HK-2 (cell line): Measurements from ENCODE around the gene RNF212.
"Not testable (repeated sequence)": the region's sequence is repeated elsewhere in the genome, so short reads cannot be mapped to it uniquely, and the experiment has no call there.

Experiments used
- DNase-seq: peaks from one replicate; pipeline ENCODE4 v3.0.0-alpha.2; 2018; ENCODE audit not compliant: unreplicated experiment

RNF212 gene

GRCh38 chr4:1113311-1114009 lies at the start of gene RNF212:
Gene RNF212 (minus strand): TSS chr4:1113564. CDS start chr4:1113464, 100 bp downstream.
- no peak for DNase-seq

- DNase-seq: no peak
These were observed 47.0 kb upstream of the RNF212 start for GRCh38 chr4:1160351-1160750.

GRCh38 chr4:1156069-1156468 lies 42.7 kb upstream of the RNF212 start:
- no peak for DNase-seq

DNA sequence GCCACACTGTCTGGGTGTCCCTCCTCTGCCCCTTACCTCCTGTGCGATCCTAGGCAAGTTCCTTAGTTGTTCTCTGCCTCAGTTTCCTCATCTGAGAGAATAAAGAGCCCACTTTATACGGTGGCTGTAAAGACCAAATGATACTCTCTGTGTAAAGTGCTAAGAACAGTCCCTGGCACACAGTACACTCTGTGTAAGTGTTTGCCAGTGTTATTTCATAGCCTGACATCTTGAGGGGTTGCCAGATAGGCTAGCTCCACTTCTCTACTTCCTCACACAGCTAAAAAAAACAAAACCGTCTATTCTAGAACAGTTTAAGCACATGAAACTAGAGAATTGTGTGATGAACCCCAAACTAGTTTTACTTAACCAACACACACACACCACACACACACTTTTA lies 42.0 kb upstream of the RNF212 start:
- DNase-seq: no peak

GRCh38 chr4:1154523-1155182 lies 41.3 kb upstream of the RNF212 start:
- DNase-seq: no peak

DNA sequence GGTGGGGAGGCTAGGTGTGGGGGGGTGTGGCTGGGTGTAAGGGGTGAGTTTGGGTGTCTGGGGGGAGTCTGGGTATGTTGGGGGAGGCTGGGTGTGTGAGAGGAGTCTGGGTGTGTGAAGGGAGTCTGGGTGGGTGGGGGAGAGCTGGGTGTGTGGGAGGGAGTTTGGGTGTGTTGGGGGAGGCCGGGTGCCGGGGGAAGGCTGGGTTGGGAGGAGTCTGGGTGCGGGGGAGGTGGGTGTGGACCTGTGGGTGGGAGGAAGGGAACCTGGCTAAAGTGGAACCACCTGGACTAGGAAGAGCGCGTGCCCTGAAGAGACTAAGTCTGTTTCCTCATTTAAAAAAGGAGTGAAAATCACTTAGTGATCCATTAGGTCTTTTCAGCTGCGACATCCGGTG lies 40.8 kb upstream of the RNF212 start:
- no peak for DNase-seq

DNA sequence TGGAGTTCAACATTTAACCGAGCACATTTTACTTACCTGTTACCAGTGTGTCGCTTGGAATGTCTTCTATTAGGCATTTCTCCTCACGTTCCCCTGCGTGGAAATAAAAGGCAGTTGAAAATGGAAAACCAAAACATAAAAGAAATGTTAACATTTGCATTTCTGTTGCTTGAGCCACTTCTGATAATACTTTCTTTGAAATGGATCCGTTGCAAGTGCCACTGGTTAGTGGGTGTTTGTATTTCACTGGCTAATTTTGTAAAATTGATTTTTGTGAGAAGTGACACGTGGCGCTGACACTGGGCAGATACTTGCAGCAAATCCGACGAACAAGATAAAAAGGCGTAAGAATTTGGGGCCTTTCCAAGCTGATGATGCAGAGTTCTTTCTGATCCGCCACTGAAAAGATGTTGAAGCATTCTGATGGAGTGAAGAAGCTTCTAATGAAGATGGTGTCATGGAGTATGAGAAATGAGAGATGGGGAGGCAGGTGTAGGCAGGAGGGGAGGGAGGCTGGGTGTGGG lies 40.3 kb upstream of the RNF212 start:
- DNase-seq: no peak

- no peak for DNase-seq
These were observed 38.9 kb upstream of the RNF212 start for GRCh38 chr4:1152290-1152689.

DNA sequence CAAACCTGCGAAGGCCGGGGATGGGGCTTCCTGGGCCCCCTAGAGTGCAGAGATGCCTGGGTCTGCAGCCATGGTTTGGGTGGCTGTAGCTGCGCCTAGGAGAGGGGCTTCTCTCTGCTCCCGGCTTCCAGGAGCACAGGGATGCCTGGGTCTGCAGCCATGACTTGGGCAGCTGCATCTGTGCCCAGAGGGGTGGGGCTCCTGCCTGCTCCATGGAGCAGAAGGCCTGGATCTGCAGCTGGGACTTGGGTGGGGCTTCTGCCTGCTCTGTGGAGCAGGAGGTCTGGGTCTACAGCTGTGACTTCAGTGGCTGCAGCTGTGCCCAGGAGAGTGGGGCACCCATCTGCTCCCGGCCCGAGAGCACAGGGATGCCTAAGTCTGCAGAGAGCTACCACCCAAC lies 38.2 kb upstream of the RNF212 start:
- no peak for DNase-seq

DNA sequence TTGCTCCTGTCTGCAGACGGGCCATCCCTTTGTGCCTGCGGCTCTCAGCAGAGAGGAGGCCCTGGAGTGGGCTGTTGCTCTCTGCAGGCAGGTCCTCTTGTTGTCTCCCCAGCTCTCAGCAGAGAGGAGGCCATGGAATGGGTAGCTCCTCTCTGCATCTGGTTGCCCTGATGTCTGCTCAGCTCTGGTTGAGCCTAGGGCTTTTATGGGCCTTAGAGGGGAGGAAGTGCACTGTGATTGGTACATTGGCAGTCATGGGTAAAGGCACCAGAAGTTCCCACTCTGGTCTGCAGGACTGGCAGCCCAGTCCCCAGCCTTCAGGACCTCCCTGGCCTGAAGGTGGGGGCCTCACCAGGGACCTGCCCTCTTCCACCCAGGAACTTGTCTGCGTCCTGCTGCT lies 37.5 kb upstream of the RNF212 start:
- DNase-seq: no peak

GRCh38 chr4:1139860-1140259 lies 26.5 kb upstream of the RNF212 start:
- no peak for DNase-seq

DNA sequence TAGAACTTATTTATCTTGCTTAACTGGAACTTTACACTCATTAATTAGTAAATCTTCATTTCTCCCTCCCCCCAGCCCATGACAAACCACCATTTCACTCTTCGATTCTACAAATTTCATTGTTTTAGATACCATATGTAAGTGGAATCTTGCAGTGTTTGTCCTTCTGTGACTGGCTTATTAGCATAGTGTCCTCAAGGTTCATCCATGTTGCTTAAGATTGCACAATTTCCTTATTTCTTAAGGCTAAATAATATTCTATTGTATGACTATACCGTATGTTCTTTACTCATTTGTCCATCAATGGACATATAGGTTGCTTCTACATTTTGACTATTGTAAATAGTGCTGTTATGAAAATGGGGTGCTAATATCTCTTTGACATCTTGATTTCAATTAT lies 24.5 kb upstream of the RNF212 start:
- DNase-seq: no peak

- no peak for DNase-seq
These were observed 23.9 kb upstream of the RNF212 start for GRCh38 chr4:1137063-1137776.

DNA sequence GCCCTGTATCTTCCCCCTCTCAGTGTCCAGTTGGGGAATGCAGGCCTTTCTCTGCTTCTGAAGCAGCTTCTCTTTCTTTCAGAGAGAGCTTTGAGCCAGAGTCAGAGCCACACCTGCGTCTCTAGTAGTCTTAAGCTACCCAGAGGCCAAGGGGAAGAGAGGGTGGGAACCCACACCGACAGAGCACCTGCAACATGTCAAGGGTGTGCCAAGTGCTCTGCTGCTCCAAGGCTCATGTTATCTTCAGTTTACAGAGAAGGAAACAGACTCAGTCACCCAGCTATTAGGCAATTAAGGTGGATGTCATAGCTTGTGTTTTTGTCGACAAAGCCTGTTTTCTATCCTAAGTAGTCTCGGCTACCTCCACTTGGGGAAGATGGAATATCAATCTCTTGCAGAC lies 22.7 kb upstream of the RNF212 start:
- no peak for DNase-seq

DNA sequence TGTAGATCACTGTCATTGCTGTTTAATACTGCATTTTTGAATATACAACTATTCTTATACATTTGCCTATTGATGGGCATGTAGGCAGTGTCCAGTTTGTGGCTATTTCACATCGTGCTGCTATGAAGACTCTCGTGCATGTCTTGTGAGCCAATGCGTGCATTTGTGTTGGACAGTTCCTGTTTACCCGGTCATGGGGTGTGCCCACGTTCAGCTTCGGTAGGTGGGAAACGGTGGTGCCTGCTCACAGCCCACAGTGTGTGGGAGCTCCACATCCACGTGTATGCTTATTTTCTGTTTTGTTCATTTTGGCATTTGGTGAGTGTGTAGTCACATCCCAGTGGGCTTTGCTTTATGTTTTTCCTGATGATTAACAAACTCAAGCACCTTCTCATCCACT lies 19.7 kb upstream of the RNF212 start:
- DNase-seq: no peak

DNA sequence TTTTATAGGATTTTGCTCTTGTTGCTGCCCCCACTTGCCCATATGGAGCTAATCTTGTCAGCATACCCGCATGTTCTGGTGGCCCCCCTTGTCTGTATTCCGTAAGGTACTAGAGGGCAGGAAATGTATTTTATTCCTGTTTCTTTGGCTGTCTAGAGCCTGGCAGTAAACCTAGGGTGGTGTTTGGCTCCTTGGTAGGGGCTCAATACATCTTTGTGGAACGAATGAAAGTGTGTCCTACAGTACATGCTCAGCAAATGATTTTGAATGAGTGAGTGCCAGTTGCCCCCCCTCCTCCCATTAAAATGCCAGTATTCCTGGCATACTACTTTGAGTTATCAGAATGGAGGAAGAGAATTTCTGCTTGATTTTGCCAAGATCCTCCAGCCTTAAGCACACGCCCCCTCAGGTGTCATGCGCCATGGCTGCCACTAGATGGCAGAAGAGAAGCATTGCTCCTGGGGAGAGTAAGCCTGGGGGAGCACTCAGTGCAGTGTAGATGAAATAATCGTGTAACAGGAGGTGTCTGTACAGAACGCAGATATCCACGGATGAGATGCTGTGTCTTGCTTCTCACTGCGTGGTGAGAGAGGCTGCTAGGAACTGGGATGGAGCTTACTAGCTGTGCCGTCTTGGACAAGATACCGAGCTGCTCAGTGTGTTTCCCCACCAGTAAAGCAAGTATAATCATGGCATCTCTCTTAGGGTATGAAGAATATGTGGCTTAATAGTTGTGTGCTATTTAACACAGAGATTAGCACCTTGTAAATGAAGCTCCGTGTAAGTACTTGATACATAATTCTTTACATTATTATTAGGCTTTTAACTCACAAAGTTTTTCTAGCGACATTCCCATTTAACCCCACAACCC lies 17.2 kb upstream of the RNF212 start:
- DNase-seq: peak; percentile 72

DNA sequence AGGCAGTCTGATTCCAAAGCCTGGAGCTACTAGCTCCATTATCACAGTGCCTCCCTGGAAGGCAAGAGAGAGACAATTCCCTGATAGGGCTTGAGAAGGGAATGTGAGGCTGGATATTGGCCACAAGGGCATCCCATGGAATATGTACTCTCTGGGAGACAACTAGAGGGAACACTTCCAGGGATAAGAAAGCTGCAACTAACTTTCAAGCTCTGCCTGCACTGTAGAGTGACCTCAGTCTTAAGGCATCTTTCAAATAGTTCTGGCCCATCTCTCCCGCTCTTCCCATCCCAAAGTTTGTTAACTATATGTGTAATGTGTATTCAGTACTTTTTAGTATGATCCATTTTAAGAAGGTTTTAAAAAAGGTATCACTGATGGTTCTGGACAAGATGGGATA lies 13.1 kb upstream of the RNF212 start:
- DNase-seq: no peak

DNA sequence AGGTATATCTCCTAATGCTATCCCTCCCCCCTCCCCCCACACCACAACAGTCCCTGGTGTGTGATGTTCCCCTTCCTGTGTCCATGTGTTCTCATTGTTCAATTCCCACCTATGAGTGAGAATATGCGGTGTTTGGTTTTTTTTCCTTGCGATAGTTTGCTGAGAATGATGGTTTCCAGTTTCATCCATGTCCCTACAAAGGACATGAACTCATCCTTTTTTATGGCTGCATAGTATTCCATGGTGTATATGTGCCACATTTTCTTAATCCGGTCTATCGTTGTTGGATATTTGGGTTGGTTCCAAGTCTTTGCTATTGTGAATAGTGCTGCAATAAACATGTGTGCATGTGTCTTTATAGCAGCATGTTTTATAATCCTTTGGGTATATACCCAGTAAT lies 12.1 kb upstream of the RNF212 start:
- DNase-seq: not testable (repeated sequence)

DNA sequence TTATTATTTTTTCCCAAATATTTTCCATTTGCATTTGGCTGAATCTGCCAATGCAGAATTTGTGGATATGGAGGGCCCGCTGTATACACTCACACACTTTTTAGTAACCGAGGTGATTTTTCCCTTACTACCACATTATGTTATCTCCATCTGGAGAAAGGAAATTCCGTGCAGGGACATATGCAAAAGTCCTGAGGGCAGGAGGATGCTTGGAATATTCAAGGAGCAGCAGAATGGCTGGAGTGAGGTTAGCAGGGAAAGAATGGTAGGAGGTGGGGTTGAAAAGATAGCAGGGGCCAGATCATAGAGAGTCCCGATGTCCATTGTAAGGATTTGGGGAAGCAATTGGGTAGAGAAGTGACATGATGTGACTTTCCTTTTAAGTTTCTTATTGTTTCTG lies 11.5 kb upstream of the RNF212 start:
- no peak for DNase-seq

GRCh38 chr4:1122505-1122904 lies 9.1 kb upstream of the RNF212 start:
- DNase-seq: no peak

- DNase-seq: no peak
These were observed 3.5 kb upstream of the RNF212 start for GRCh38 chr4:1116838-1117237.
